Muscle layer of duodenum (tissue), 2 donors: ENCODE measurements around the gene OSBP2.

ENCODE experiments used
- H3K27ac ChIP-seq: one replicate; pipeline ENCODE4 v1.7.0; 2013; ENCODE audit warnings: mild to moderate bottlenecking, low read length
- H3K27me3 ChIP-seq: one replicate; pipeline ENCODE4 v1.7.0; 2013; ENCODE audit warnings: low read depth, mild to moderate bottlenecking, control low read depth, low read length
- H3K36me3 ChIP-seq, 2 donors: one replicate each; pipeline ENCODE4 v1.7.0; 2013; ENCODE audit warnings: low read length in 2 of 2, control low read depth in 1 of 2, mild to moderate bottlenecking in 1 of 2; ENCODE audit not compliant: insufficient read depth in 2 of 2, control insufficient read depth in 1 of 2
- H3K4me1 ChIP-seq, 2 donors: one replicate each; pipeline ENCODE4 v1.7.0; 2013; ENCODE audit warnings: low read length in 2 of 2, mild to moderate bottlenecking in 2 of 2, control low read depth in 1 of 2, moderate library complexity in 1 of 2; ENCODE audit not compliant: insufficient read depth in 2 of 2, control insufficient read depth in 1 of 2
- H3K4me3 ChIP-seq, 2 donors: one replicate each; pipeline ENCODE4 v1.7.0; 2013; ENCODE audit warnings: low read length in 2 of 2, low read depth in 1 of 2, mild to moderate bottlenecking in 1 of 2
- H3K9me3 ChIP-seq, 2 donors: one replicate each; pipeline ENCODE4 v1.7.0; 2013; ENCODE audit warnings: low read length in 2 of 2, control low read depth in 1 of 2, mild to moderate bottlenecking in 1 of 2; ENCODE audit not compliant: control insufficient read depth in 1 of 2
- donor health status: healthy.

The OSBP2 gene

DNA sequence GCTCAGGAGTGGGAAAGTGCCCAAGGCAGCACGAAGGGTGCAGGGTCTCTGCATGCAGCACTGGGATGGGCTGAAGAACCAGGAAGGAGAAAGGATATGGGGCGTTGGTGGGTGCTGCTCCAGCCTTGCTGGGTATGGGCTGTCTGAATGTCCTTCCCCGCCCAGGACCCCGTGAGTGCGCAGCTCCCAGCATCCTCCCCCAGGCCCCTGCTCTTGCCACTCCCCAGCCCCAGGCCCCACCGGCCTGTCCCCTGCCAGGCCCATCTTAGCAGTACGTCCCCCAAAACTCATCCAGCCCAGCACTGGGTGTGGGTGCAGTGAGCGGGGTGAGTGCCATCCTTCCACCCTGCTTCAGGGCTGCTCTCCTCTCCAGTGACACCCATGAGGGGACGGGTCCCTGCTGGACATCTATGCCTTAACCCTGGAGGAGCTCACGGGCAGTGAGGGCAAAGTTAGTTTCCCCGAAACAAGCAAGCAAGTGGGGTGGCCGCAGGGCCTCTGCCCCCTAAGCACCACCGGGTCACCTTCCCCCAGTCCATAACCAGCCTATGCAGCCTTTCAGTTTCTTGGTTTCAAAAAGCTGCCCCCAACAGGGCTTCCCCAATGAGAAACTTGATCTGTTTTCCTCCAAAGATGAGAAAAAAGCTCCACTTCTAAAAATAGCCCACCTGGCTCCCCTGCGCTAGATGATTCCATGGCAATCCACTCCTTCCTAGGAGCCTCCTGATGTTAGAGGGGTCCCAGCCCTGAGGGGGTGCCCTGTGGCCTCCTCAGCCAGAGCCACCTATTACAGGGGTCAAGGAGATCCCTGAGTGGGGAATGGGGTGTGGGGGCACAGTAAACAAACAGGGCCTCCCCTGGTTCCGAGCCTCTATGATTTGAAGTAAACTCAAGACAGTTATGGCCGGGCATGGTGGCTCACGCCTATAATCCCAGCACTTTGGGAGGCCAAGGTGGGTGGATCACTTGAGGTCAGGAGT is 170.1 kb downstream of the OSBP2 start:
- Histone ChIP-seq H3K27me3 (no peaks in the 10 kb centered on the region), H3K27ac (no peak overlapping the region), H3K4me3 (no peak overlapping the region), H3K9me3 (no peaks in the 10 kb centered on the region), H3K36me3 (no peaks in the 10 kb centered on the region), H3K4me1 (no peaks in the 10 kb centered on the region)

DNA sequence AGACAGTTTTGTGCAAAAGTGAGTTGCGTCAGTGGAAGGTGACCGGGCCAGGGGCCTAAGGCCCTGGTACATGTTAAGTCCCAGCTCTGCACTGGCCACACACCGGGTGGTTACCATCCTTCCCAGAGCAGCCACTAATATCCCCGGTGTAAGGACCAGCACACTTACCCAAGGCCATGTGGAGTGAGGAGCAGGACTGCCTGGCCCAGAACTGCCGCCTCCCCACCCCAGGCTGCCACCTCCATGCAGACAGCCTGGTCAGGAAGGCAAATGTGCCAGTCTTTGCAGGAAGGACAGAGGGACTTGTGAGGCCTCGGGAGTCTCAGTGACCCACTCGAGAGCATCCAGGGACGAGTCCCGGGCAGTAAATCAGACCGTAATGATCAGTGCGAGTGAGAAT is 171.0 kb downstream of the OSBP2 start:
- no peaks in the 10 kb centered on the region for H3K4me1 ChIP-seq
- no peak overlapping the region for H3K27ac ChIP-seq
- no peaks in the 10 kb centered on the region for H3K9me3 ChIP-seq
- H3K36me3 ChIP-seq = no peaks in the 10 kb centered on the region
- no peak overlapping the region for H3K4me3 ChIP-seq
- H3K27me3 ChIP-seq = no peaks in the 10 kb centered on the region

DNA sequence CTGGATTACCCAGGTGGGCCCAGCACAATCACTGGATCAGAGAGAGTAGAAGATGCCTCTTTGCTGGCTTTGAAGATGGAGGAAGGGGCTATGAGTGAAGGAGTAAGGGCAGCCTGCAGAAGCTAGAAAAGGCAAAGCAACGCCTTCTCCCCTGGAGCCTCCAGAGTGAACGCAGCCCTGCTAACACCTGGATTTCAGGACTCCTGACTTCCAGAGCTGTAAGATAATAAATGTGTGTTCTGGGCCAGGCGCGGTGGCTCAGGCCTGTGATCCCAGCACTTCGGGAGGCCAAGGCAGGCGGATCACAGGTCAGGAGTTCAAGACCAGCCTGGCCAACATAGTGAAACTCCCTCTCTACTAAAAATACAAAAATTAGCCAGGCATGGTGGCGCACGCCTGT is 171.5 kb downstream of the OSBP2 start:
- Histone ChIP-seq H3K27me3 (no peaks in the 10 kb centered on the region), H3K27ac (no peak overlapping the region), H3K9me3 (no peaks in the 10 kb centered on the region), H3K36me3 (peaks cover 0 to 4% of the 10 kb centered on the region in 2 donors), H3K4me1 (no peaks in the 10 kb centered on the region), H3K4me3 (no peak overlapping the region)

DNA sequence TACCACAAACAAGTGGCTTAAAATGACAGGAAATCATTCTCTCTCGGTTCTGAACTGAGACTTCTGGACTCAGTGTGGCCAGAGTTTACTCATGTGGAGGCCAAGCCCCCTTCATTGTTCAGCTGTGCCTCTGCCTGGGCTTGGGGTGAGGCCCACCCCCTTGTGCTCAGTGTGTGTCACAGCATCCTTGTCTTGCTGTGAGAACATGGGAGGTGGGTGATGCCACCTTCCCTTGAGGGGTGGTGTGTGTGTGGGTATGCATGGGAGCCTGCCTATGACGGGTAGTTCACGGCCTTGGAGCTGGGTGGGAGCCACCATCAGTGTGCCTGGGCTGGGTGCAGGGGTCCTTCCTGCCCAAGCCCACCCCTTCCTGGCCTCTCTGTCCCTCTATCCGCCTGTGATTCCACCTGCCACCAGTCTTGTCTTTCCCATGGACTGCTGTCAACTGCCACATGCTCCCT is 172.2 kb downstream of the OSBP2 start:
- Histone ChIP-seq H3K4me1 (no peaks in the 10 kb centered on the region), H3K36me3 (peaks cover 0 to 4% of the 10 kb centered on the region in 2 donors), H3K27me3 (no peaks in the 10 kb centered on the region), H3K27ac (no peak overlapping the region), H3K4me3 (no peak overlapping the region), H3K9me3 (no peaks in the 10 kb centered on the region)

DNA sequence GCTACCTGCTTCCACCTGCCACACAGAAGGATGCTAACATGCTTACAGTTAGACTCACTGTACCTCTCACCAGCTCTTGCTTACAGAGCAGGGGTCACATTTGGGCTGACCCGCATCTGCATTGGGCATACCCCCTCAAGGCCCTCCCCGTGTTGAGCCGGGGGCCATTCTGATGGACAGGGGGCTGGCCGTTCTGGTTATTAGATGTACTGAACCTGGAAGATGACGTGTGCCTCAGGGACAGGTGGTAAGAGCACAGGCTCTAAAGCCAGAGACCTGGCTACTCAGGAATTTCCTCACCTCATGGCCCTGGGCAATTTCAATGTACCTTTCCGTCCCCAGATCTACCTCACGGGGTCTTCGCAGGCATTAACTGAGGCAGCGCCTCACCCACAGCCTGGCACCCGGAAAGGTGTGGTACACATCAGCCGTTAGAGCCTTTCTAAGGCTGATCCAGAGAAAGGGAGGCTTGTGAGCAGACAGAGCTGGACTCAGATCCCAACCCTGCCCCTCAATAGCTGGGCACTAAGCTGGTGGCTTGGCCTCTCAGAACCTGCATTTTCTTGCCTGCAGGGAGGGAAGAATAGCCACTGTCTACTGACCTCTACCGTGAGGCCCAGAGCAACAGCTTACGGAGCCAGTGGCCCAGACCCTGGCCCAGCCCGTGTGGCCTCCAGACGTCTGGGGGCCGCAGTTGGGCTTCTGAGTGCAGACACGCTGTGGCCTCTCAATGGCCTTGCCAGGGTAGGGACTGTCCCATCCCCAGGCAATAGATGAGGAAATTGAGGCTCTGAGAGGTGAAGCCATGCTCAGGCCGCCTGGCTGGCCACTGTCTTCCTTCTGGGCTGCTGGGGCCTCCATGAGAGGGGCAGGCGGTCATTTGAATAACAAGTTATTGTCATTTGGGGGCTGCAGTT is 173.3 kb downstream of the OSBP2 start:
- Histone ChIP-seq H3K27ac (no peak overlapping the region), H3K27me3 (no peaks in the 10 kb centered on the region), H3K9me3 (no peaks in the 10 kb centered on the region), H3K4me3 (no peak overlapping the region), H3K36me3 (peaks cover 0 to 4% of the 10 kb centered on the region in 2 donors), H3K4me1 (no peaks in the 10 kb centered on the region)

DNA sequence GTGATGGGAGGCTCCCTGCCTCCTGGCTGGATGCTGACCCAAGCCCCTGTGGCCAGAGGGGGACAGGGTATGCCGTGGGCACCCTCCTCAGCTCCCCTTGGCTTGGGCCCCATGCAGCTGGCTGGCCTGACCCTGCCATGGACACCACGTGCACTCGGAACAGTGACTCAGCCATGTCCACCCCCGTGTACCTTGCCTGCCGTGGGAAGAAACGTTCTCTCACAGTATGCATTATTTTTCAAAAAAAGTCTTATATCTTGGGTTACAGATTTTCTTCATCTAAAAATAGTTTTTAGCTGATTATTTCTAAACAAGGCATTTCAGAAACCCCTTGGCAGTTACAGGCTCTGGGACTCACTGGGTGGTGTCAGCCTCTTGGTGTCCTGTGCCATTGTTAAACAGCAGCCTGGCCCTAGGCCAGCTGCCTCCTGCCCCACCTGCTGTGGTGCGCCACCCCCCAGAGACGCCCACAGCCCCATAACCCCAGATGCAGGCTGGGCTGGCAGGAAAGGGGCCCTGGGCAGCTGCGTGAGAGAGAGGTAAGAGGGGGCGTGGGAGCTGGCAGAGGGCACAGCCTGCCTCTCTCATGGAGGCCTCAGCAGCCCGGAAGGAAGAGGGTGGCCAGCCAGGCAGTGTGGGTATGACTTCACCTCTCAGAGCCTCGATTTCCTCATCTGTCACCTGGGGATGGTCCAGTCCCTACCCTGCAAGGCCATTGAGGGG is 174.2 kb downstream of the OSBP2 start:
- H3K4me1 ChIP-seq = no peaks in the 10 kb centered on the region
- H3K9me3 ChIP-seq = no peaks in the 10 kb centered on the region
- H3K27me3 ChIP-seq = no peaks in the 10 kb centered on the region
- H3K36me3 ChIP-seq = peaks cover 0 to 4% of the 10 kb centered on the region in 2 donors
- no peak overlapping the region for H3K27ac ChIP-seq
- H3K4me3 ChIP-seq = no peak overlapping the region

DNA sequence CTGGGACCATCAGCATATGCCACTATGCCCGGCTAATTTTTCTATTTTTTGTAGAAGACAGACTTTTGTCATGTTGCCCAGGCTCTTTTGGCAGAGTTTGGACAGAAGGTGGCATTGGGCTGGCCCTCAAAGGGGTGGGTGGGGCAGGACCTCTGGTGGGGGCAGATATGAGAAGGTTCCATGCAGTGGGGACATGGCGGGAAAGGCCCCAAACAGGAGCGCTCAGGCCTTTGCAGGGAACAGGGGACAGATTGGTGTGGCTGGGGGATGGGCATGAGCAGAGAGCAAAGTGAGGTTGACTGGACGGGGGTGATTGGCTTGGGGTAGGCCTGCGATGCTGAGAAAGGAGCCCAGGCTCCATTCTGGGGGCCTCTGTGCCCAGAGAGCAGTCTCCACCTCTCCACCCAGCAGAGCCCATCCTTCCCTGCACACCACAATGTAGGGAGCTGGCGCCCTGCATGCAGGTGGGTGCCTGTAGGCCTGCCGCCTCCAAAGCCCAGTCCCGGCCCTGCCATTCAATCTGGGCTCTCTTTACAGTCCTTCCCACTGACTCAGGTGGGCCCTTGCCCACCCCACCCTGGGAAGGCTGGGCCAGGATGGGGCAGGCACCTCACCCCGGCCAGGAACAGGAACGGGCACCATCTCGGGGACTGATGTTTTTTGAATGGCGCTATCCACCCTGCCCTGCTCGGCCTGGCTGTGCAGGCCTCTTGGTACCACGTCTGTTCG is 175.2 kb downstream of the OSBP2 start:
- Histone ChIP-seq H3K27ac (no peak overlapping the region), H3K9me3 (no peaks in the 10 kb centered on the region), H3K4me3 (no peak overlapping the region), H3K4me1 (no peaks in the 10 kb centered on the region), H3K27me3 (no peaks in the 10 kb centered on the region), H3K36me3 (peaks cover 0 to 4% of the 10 kb centered on the region in 2 donors)

DNA sequence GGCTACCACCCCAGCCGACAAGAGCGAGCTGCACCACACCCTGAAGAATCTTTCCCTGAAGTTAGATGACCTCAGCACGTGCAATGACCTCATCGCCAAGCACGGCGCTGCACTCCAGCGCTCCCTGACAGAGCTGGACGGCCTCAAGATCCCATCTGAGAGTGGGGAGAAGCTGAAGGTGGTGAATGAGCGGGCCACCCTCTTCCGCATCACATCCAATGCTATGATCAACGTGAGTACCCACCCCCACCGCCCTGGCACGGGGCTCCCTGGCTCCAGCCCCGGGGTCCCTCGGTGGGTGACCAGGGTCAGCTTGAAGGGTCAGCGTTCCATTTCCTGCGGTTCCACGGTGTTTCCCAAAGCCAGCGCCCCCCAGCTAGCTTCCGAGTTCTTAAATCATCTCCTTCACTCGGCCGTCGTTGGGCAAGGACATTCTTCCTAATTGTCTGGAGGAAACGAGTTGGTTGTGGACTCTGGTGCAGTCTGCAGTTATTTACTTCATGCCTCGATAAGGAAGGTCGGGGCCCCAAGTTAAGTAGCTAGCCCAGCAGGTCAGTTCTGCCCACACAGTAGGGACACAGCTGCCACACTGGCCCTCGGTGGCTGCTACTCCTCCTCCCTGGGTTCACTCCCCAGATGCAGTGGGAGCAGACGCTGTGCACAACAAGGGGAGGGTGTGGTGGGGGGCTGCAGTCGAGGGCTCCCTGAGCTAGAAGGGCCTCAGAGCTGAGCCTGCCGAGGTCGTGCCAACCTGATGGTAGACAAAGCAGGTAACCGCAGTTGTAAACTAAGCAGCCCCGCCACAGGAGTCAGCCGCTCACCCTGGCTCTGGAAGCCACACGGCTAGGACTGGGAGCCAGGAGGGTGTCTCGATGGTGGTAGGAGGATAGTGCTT is 176.0 kb downstream of the OSBP2 start:
- Histone ChIP-seq H3K36me3 (peaks cover 0 to 4% of the 10 kb centered on the region in 2 donors), H3K4me3 (no peak overlapping the region), H3K4me1 (no peaks in the 10 kb centered on the region), H3K27me3 (no peaks in the 10 kb centered on the region), H3K9me3 (no peaks in the 10 kb centered on the region), H3K27ac (no peak overlapping the region)

DNA sequence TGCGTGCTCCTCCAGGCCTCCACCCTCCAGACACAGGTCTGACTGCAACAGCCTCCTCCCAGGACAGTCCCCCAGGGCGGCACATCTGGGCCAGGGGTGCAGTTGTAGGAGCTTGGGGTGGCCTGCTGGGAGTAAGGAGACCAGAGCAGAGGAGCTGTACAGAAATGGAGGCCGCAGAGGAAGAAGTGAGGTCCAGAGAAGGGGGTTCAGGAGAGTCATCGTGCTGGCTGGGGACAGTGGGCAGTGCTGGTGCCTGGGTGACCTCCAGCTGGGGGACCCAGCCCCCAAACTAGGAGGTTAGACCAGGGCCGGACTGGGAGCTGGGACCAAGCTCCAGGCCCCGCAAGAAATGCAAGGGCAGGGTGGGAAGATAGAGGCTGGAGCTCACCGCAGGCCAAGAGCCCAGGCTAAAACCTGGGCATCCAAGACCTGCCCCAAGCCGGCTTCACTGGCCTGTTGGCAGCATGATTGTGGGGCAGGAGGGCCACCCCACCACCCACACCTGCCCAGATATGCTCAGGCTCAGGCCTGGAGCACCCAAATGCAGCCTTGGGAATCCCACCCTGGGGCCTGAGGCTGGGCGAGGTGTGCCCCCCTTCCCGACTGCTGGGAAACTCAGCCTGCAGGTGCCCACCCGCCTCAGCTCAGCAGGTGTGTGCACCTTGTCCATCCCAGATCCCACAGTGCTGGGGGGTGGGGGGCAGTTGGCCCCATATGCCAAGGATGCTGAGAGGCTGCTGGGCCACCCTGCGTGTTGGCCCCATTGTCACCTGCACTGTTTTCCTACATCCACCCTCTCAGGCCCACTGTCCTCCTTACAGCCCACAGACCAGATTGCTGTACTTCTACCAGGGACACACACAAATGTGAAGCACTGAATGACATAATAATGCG is 177.0 kb downstream of the OSBP2 start:
- peaks cover 0 to under 1% of the 10 kb centered on the region in 2 donors for H3K4me1 ChIP-seq

More for the DNA sequence above, 177.0 kb downstream of the OSBP2 start:
- Histone ChIP-seq H3K36me3 (peaks cover 0 to 4% of the 10 kb centered on the region in 2 donors), H3K9me3 (no peaks in the 10 kb centered on the region), H3K4me3 (no peak overlapping the region), H3K27me3 (no peaks in the 10 kb centered on the region), H3K27ac (no peak overlapping the region)
